ENCODE data around the gene BACH2.

The BACH2 gene

GRCh38 chr6:90302320-90302719 is 5.7 kb upstream of the BACH2 start:
- DNase-seq, result no peak

- DNase-seq, result no peak
Measured at GRCh38 chr6:90301816-90302215, 5.2 kb upstream of the BACH2 start.

DNA sequence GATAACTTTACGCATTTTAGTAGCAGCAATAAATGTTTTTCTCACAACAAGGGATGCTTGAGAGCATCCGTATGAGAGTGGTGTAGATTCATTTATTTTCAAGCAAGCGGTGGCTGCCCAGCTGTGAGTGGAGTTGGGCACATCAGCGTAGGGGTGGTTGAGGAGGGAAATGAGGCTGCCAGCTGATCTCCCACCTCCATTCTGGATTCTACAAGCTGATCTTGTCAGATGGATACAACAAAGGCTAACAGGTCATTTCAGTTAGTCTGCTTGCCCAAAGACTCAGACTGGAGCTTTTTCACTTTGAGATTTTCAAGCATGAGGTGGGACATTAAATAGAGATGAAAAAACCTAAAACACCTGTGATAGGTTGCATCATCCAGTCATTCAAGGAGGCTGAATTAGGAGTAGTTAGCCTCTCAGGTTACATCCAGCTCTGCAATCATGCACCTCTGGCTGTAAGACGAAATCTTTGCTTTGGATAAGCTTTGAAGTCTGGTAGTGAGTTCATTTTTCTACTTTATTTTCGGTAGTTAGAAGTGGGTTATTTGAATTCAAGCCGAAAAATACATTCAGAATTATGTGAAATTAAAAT is 1.9 kb upstream of the BACH2 start:
- peak in 1 of 51 donors; percentile 4 for DNase-seq

DNA sequence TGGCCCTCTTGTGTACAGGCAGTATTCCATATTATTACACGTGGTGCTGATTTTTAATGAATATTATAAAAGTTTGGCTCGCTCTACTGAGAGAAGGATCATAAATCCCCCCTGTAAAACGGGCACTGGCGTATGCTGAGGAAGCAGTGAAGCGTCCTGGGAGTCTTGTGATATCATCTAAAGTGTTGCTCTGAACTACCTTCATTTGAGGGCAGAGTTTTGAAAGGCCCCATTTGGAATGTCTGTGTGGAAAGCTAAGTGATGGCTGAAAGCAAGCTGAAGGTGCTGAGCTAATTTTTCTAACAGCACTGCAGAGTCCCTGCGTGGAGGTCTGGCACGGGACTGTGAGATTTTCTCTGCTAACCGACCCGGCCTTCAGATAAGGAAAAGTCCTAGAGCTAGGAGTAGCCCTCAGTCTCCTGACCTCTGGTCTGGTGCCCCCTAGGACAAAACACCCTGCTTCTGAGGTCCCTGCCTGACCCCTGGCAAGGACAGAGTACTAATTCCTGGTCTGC is 1.3 kb upstream of the BACH2 start:
- DNase-seq, result peak in 5 of 51 donors; percentile 4 to 51 (median 6)

DNA sequence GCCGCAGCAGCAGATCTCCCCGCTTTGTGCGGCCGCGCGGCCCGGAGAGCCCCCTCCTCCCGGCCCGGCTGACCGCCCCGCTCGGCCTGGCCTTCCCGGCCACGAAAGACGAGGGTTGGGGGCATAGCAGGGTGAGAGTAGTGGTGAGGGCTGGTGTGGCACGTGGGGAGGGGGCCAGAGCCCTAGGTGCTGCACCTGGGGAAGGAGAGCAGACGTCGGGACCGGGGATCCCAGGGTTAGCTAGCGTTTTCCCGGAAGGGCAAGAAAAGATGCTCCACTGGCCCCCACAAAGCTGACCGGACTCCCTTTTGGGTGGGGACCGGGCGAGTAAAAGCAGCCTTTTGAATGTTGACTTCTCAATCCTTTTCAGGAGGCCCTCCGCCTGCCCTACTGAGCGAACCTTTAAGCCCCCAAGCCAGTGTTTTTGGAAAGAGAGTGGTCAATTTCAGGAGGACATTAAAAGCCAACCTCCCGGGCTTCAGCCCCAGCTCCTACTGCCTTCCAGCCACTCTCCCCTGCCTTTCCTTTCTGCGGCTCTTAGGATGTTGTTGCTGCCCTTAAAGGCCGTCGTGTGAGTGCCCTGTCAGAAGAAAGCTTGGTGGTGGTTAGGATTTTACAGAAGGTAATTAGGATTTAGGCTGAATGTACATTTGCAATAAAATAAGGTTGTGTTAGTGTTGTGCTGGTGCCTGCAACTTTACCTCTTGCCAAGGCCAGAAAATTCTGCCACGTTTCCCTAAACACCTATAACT is 648 bp upstream of the BACH2 start:
- DNase-seq, result peak in 15 of 51 donors; percentile 26 to 83 (median 49)

GRCh38 chr6:90295854-90296340 is 746 bp downstream of the BACH2 start:
- peak in 48 of 51 donors; percentile 18 to 81 (median 59) for DNase-seq

- DNase-seq, result peak in 45 of 51 donors; percentile 8 to 71 (median 45)
Measured at GRCh38 chr6:90294989-90295853, 1.4 kb downstream of the BACH2 start.

- DNase-seq, result peak in 4 of 51 donors; percentile 3 to 72 (median 12)
Measured at GRCh38 chr6:90294614-90294988, 2.0 kb downstream of the BACH2 start.

- peak in 1 of 51 donors; percentile 7 for DNase-seq
Measured at GRCh38 chr6:90294008-90294511, 2.6 kb downstream of the BACH2 start.

DNA sequence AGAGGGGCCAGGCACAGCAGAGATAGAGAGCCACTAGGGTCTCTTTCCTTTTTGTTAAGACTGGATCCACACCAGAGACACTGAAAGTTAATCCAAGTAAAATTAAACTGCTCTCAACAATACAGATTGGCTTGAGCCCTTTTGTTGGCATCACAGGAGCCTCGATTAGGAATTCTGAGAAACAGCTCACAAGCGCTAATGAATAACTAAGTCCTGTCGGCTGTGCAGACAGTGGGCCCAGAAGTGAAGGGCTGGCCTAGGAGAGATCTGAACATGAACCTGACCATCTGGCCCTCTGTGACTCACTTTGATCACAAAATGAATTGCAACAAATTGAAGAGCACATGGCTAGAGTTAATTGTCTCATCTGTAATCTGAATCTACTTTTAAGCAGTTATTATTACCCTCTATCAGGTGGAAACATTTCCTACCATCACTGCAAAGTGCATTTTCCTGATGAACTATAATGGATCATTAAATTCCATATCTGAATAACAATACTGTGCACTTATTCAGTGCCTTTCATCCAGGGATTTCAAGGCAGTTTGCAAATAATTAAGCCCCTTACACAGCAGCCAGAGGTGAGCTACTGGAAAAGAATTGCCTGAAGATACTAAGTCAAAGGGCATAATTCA is 3.2 kb downstream of the BACH2 start:
- no peak for DNase-seq

DNA sequence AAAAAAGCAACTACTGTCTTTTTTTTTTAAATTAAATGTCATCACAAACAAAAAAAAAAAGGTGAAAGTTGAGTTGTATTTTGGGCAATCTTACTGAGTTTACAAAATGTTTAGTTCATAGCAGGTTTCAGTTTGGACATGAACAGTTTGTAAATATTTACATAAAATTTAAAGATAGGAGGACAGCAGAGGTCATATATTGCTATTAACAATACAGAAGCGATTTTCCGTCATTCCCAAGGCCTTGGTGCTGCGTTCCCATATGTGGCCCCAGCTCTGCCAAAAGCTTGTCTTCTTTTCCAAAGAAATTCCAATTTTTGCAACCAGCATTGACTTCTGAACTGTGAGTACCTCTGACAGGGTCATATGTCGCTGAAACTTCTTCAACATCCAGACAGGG is 5.1 kb downstream of the BACH2 start:
- no peak for DNase-seq

DNA sequence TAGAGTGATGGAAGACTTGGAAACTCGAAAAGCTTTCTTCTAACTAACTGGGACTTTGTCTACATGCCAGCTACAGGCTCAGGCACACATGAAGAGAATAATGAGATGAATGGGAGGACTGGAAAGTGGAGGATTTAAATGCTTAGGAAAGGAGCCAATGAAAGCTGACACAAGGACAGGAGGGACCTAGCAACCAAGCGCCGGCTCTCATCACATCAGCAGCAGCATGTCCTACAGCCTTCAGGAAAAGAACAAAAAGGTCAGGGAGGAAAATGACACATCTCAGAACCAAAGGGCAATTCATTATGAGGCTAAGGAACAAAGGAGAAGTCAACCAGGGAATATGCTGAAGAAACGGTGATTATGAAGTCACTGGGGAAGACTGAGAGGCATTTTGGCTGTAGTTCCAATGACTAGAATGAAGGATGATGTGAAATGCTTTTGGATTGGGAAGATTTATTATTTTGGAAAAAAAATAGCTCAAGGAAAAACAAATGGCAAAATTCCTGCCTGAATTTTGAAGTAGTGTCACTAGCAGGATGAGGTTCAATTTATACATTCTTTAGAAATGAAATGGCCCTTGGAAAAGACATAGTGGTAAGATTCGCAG is 5.7 kb downstream of the BACH2 start:
- no peak for DNase-seq

GRCh38 chr6:90289902-90290301 is 6.7 kb downstream of the BACH2 start:
- DNase-seq, result no peak

GRCh38 chr6:90288404-90288803 is 8.2 kb downstream of the BACH2 start:
- no peak for DNase-seq

DNA sequence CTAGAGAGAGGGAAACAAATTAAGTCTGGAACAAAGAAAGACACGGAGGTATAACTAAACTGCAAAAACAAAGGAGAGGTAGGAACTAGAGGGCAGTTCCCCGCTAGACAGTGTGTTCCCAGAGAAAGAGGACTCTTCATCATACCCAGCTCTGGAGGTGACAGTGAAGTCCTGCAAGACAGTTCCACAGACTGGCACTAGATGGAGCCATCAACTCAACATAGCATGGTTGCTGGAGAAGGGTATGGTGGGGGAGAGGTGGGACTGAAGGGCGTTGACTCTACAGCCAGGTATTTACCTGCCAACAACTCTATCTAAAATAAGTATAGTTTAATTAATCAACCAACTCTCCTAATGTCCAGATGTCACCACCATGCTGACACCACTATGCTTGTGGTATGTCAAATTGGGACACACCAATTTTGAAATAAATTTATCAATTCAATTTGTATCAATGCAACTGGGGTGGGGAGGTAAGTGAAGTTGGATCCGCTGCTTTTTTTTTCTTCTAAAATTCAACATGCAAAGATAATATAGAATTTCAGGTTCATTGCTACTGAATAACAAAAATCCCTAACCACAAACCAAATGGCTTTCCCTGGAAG is 9.7 kb downstream of the BACH2 start:
- peak in 2 of 51 donors; percentile 9 to 12 for DNase-seq

DNA sequence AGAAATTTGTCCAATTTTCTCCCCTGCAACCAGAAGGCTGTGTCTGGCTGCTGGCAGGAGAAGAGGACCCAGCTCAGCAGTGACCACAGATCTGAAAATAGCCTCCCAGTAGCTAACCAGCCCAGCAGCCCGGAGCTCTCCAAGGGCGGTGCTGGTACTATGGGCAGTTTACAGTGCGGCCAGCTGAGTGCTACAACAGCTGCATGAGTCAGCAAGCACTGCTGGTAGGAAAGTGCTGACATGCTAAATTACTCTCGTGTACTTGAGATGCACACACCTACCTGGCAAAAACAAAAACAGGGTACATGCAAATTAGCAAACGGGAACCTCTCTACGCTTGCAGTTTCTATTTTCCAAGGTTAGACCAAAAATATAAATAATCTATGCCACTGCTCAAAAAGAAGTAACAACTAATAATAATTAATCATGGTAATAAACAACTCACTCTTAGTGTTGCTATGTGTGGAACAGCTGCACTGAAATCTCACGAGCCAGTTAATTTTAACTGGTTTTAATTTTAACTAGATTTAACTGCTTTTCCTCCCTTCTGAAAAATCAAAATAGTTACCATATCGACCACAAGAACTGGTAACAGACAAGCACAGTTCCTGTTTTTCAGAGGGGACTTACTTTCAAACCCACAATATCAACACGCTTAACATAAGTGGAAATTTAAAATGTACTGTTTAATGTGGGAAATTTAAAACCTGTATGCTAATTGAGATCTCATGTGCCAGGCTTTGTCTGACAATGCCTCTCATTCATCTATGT is 10.8 kb downstream of the BACH2 start:
- DNase-seq, result peak in 45 of 51 donors; percentile 7 to 88 (median 63)

DNA sequence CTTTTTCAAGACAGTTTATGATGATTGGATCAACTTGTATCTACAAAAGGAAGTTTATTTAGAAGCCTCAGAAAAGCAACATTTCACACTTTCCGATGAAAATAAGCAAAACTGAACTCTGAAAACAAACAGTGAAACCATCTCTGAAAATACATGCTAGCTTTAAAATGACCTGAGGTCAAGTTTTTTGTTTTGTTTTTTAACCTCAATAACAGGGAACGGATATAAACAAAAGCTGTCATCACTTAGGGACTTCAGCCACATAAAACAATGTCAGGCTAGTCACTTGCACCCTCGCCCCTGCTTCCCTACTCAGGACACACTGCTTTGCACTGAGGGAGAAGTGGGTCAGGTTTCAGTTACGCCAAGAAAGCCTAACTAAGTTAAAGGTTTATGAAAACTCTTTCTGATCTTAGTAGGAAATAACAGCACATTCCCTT is 11.6 kb downstream of the BACH2 start:
- no peak for DNase-seq

DNA sequence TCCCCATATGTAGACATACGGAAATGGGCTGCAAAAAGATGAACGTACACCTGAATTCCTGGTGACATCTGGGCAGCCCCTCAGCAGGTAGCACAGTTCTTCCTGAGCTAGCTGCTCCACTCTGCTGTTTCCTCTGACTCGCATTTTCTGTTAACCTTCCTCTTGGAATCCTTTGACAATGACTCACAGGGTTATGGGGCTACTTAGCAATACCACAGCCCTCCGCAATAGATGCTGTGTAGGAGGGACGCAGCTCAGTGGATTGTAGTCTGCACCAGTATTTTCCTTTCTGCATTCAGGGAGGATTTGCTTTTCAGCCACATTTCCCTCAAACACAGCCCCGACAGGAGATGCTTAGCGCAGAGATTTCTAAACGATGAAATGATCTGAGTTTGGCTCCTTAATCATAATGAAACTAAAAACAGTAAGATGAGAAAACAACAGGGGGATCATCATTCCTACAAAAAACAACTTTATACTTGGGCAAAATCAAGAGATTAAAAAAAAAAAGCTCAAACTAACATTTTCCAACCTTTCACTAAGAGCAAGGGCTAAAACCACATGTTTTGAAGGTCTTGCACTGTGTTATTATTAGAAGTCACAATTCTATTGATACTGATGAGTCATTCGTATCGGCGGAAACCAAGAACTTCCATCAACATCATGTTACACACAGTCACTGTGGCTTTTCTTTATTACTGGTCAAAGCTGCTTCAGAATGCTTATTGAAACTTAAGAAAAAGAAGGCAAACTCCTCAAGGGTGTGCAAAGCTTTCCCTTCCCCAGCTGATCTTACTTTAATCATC is 12.2 kb downstream of the BACH2 start:
- peak in 1 of 51 donors; percentile 20 for DNase-seq
